NCI-H526 treated with DMSO at 0.1 percent for 48 hours (cell line): ENCODE results near the gene ARMC5.
A peak's percentile ranks its signal among the peaks of the same experiment; 100 is the strongest.
"Not testable (repeated sequence)": the region's sequence is repeated elsewhere in the genome, so short reads cannot be mapped to it uniquely, and the experiment has no call there.

ENCODE experiments used
- DNase-seq: peaks from one replicate; lab custom pipeline; 2025; lab: John Stamatoyannopoulos, UW

Gene ARMC5

GRCh38 chr16:31477220-31478216, 18.2 kb downstream of the ARMC5 start:
- DNase-seq, result no peak

- DNase-seq, result no peak
Measured at GRCh38 chr16:31478956-31479355, 19.7 kb downstream of the ARMC5 start.

- DNase-seq, result no peak
Measured at GRCh38 chr16:31479751-31480150, 20.4 kb downstream of the ARMC5 start.

- no peak for DNase-seq
Measured at GRCh38 chr16:31480851-31481536, 21.7 kb downstream of the ARMC5 start.

- no peak for DNase-seq
Measured at GRCh38 chr16:31483081-31483480, 23.8 kb downstream of the ARMC5 start, which contains the start of gene SLC5A2. Gene SLC5A2 (plus strand): TSS chr16:31483123. CDS start chr16:31483137, 14 bp downstream.

- not testable (repeated sequence) for DNase-seq
Measured at GRCh38 chr16:31484048-31484447, 24.7 kb downstream of the ARMC5 start.

- no peak for DNase-seq
Measured at GRCh38 chr16:31484491-31485171, 25.3 kb downstream of the ARMC5 start.

- DNase-seq, result no peak
Measured at GRCh38 chr16:31485571-31485970, 26.3 kb downstream of the ARMC5 start.

- DNase-seq, result no peak
Measured at GRCh38 chr16:31486045-31486444, 26.7 kb downstream of the ARMC5 start.

GRCh38 chr16:31487071-31487719, 27.9 kb downstream of the ARMC5 start:
- no peak for DNase-seq

GRCh38 chr16:31487720-31488467, 28.6 kb downstream of the ARMC5 start:
- DNase-seq, result peak; percentile 18

- no peak for DNase-seq
Measured at GRCh38 chr16:31488468-31489297, 29.4 kb downstream of the ARMC5 start.

GRCh38 chr16:31489298-31489564, 29.9 kb downstream of the ARMC5 start:
- no peak for DNase-seq

GRCh38 chr16:31489616-31490584, 30.6 kb downstream of the ARMC5 start:
- no peak for DNase-seq

GRCh38 chr16:31491778-31492418, 32.6 kb downstream of the ARMC5 start:
- DNase-seq, result no peak

GRCh38 chr16:31493506-31494125, 34.3 kb downstream of the ARMC5 start:
- DNase-seq, result no peak

- DNase-seq, result no peak
Measured at GRCh38 chr16:31496670-31497069, 37.4 kb downstream of the ARMC5 start.

- DNase-seq, result no peak
Measured at GRCh38 chr16:31498493-31498892, 39.2 kb downstream of the ARMC5 start.
